ENCODE data around the gene OR2D2.
"Not testable (repeated sequence)": the region's sequence is repeated elsewhere in the genome, so short reads cannot be mapped to it uniquely, and the experiment has no call there.

- TF ChIP-seq CTCF (conservative IDR thresholded peaks at IDR 0.05; ENCODE audit: low read depth, low read length); MAFK (IDR thresholded peaks at IDR 0.05; ENCODE audit: low read depth, low read length); ELK1 (IDR thresholded peaks at IDR 0.05; ENCODE audit: borderline replicate concordance, low read depth, low read length); RAD21 (IDR thresholded peaks at IDR 0.05; ENCODE audit: low read length); POLR2A (IDR thresholded peaks at IDR 0.05; ENCODE audit: low read depth, low read length); CEBPB (IDR thresholded peaks at IDR 0.05; ENCODE audit: low read depth, low read length); MAZ (IDR thresholded peaks at IDR 0.05; ENCODE audit: borderline replicate concordance, low read depth, low read length); MXI1 (IDR thresholded peaks at IDR 0.05; ENCODE audit: borderline replicate concordance, low read depth, low read length); CHD1 (IDR thresholded peaks at IDR 0.05; ENCODE audit: low read depth, low read length); BHLHE40 (IDR thresholded peaks at IDR 0.05; ENCODE audit: low read depth, low read length); FOS (IDR thresholded peaks at IDR 0.05; ENCODE audit: low read depth, low read length); NFE2L2 (IDR thresholded peaks at IDR 0.05; ENCODE audit: low read depth, low read length); SMC3 (IDR thresholded peaks at IDR 0.05; ENCODE audit: low read depth, low read length): not testable (repeated sequence)
These were observed 12.5 kb upstream of the OR2D2 start for GRCh38 chr11:6904804-6905203.

Measured in IMR-90 (cell line).